Measurements from ENCODE around the gene MINDY4B. TPM values are rescaled to one million over a fixed set of nuclear protein-coding genes. Genes with fewer than 3 reads are reported as not detected.
A peak's percentile ranks its signal among the peaks of the same experiment; 100 is the strongest.
"Not testable (repeated sequence)": the region's sequence is repeated elsewhere in the genome, so short reads cannot be mapped to it uniquely, and the experiment has no call there.

Gene MINDY4B
- total RNA-seq, 1 donor from 2014 or later, result not detected

DNA sequence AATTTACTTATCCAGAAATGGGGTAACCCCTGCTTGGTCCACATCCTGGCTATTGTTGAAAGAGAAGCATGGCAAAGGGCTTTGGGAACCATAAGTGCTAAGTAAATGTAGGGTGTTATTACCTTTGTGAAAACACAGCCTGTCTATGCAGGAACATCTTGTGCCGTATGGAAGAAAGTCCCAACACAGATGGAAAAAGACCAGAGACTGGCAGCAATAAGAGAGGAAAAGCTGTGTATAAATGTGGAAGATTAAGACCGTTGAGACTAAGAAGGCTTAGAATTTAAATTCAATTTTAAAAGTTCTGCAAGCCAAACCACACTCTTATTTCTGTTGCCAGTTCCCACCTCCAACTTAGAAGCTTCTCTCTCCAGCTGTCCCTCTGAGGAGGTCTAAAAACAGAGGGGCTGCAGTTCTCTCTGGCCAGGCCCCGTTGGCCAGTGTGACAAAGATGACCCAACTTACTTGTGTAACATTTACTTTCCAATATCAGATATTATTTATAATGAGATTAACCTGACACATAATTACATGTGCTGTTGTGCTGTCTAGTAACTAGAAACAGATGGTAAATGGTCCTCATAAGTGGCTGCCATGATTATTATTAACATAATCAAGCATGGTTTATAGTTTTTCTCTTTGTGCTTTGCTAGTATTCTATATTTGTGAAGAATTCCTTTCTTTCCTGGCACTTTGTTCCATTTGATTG, 7.0 kb downstream of the MINDY4B start:
- no peak for DNase-seq

DNA sequence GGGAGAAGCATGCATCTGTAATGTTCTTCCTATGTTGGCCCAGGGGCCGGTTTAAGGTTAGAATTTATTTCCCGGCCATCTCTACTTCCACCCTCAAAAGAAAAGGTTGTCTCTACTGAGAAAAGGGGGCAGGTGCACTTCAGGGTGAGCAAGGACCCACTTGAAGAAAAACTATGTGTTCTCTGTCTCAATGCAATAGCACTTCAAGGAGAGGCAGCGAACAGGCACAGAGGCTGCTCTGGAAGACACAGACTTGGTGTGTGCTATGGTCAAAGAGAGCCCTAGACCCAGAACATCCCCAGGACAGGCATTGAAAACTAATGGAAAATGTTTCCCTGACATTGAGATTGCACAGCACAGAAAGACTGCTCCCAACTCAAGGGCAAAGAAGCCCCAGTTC, 7.6 kb downstream of the MINDY4B start:
- DNase-seq, result no peak

DNA sequence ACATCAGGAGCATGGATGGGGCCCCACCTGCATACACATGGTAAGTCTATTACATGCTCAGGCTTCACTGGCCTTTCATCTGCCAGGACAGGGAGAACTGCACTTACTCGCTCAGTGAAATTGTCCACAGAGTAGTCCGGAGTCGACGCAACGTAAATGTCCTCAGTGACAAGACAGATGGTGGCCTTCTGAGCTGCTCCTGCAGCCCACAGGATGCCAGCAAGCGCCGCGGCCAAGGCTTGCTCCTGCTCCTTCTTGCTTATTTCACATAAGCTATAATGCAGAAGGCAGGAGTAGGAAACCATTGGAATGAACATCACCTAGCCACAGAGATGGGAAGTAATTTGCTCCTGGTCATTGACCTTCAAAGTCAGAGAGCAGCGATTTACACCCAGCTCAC, 14.4 kb downstream of the MINDY4B start:
- DNase-seq, result no peak

DNA sequence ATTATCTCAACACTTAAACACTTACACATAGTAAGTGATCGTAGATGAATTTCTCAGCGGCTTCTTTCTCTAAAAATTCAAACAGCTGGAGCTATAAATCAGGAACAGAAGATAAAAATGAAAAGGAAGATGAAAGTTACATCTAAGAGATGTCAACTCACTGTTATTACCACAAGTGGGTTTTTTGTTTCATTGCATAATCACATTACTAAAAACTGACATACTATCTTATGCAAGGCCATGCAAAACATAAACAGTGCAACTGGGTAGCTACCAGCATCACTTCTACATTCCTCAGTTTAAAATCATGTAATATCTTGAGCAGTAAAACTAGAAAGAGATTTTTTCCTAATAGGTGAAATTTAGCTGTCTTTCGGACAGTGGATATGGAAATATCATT, 14.9 kb downstream of the MINDY4B start:
- no peak for DNase-seq

DNA sequence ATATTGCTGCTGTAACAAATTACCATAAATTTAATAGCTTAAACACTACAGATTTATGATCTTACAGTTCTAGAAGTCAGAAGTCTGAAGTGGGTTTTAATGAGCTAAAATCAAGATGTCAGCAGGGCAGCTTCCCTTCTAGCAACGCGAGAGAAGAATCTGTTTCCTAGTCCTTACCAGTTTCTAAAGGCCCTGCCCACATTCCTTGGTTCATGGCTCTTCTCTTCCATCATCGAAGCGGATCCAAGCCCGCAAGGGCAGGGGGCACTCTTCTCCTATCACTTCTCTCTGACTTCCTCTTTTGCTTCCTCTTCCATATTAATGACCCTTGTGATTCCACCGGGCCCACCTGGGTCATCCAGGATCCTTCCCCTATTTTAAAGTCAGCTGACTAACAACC, 16.1 kb downstream of the MINDY4B start:
- no peak for DNase-seq

DNA sequence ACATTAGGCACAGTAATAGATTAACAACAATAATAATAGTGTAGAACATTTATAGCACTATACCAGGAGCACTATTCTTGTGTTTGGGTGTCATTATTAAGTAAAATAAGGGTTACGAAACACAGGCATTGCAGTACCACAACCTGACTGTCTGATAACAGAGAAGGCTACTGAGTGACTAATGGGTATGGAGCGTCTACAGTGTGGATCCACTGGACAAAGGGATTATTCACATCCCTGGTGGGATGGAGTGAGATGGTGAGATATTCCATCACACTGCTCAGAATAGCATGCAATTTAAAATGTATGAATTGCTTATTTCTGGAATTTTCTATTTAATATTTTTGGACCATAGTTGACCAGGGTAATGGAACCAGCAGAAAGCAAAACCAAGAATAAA, 18.2 kb downstream of the MINDY4B start:
- no peak for DNase-seq

DNA sequence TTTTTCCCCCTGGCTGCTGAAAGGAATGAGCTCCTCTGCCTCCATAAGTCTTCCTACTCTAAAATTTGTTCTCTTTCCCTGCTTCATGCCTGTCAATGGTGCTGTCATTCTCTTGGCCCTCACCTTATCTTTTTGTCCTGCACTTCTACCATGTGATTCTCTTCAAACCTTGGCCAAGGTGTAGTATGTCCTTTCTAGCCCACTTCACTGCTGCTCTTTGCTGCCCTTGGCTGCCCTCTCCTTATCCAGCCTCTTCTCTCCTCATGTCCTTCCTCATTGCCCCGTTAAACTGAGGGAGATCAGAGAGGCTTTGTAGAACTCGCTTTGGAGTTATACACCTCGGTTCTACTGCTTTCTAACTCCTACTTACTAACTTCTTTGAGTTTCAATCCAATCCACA, 19.7 kb downstream of the MINDY4B start:
- no peak for DNase-seq

DNA sequence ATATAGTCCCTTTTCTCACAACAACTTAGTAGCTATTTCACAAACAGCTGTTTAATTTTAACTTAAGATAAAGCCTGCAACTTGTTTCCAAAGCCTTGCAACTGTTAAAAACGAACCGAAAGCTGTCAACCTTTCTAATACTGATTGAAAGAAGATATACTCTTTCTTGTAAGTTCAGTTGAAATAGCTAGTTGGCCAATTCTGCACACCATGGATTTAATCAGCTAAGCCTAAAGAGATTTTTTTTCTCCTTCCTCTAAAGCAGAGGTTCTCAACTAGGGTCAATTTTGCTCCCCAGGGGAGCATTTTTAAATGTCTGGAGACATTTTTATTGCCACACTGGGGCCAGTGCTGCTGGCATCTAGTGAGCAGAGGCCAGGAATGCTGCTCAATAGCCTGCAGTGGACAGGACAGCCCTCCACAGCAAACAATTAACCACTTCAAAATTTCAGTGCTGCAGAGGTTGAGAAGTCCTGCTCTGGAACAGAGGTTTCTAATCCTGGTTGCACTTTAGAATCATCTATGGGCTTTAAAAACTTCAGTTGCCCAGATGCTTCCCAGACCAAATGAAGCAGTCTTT, 26.2 kb downstream of the MINDY4B start:
- no peak for DNase-seq

DNA sequence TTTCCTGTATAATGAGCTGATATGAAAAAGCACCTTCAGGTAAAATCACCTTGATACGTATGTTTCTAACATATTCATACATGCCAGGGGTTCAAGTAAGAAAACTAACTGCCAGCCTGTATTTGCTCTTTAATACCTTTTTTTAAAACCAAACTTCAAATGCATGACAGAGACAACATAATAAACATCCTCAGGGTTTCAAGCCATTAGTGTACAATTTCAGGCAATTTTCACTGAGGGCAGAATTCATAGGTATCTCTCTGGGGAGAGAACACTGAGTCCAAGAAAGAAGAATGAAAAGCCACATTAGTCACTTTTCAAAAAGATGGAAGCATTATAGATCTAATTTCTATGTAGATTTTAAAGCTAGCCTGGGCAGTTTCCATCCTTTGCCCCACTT, 26.9 kb downstream of the MINDY4B start:
- DNase-seq, result no peak

DNA sequence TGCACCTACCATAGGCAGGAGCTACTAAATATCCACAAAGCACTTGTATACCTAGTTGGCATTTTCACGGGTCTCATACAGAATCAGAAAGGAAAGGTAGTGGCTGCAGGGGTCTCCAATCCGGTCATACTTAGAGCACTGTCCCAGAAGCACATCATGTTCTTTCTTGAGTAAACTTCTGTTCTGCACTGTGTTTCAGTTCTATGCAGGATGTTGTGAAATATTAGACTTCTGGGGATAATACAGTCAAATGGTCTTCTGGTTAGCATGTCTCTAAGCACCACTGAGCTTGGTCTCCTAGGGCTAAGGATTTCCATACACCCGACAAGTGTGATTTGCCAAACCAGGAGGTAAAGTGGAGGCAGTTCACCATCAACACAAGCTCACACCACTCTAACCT, 27.9 kb downstream of the MINDY4B start:
- no peak for DNase-seq

DNA sequence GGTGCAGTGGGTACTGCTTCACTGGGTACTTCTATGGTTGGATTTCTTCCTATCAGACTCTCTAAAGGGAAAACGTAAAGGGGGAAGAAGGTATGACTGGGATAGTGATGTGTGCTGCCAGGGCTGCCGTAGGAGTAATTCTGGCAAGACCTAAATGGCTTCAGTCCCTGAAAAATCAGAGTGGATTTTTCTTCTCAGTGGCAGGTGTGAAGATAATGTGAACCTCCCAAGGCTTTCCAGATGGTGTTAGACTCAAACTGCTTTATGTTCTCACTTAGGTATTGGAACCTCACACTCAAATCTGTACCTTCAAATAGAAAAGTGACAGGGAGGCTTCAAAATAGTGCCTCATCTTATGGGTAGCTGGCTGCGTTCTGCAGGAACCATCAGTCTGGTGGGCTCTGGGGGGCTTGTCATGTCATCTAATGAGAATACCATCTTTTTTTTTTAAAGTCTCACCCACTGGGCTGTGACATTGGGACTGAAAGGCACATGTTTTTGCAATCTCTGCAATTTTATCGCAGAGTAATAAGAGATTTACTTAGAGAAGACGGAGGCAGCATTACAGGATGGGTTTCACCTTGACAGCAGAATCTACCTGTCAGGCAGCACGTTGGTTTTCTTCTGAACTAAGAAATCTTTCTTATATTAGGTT, 28.5 kb downstream of the MINDY4B start:
- DNase-seq, result peak; percentile 7

DNA sequence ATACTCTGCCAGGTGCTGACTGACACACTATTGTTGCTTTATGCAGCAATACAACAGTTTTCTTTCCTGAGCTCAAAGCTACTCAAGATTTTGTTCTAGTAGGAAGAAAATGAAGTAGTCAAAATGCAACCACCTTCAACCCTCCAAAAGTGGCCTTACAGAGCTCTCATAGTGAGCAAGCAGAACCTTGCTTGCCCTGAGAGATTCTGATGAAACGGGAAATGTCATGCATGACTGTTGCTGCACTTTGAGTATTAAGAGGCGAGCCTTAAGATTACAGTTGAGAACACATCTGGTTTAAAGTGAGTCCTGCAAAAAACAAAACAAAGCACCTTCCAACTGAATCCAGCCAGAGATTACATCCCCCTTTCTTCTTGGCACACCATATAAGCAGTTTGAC, 29.7 kb downstream of the MINDY4B start:
- DNase-seq, result no peak

DNA sequence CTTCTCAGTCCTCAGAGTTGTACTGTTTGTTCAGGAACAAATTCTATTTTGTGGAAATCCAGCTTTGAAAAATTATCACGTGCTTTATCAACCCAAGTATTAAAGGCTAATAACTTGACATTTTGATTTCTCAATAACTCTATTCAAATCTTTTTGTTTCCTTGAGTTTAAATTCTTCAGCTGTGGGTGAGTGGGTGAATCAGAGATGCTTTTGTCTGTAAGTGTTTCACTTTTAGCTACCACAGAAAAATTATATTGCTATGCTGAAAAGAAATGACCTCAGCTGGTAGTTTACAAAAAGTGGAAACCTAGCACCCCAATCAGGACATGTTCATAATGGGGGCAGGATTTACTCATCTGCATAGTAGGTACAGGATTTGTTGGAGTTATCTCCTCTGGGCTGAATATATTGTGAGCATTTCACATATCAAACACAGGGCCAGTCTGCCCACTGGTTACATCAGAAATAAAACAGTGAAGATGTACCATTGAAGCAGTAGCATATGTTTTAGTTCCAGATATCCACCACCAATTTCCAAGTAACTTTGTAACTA, 30.5 kb downstream of the MINDY4B start:
- no peak for DNase-seq

DNA sequence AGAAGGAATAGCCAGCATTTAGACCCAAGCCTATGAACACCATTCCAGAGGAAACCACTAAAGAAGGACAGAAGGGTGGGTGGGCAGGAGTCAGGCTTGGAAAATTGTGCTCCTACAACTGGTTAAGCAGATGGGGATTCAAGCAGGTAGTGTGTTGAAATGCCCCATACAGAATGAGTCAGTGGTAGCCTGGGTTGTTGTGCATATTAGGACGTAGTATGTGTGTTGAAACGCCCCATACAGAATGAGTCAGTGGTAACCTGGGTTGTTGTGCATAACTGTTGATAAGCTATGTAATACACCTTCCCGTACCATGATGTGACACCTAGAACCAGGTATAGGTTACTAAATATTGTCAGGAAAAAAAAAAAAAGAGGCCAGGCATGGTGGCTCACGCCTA, 34.0 kb downstream of the MINDY4B start:
- no peak for DNase-seq

DNA sequence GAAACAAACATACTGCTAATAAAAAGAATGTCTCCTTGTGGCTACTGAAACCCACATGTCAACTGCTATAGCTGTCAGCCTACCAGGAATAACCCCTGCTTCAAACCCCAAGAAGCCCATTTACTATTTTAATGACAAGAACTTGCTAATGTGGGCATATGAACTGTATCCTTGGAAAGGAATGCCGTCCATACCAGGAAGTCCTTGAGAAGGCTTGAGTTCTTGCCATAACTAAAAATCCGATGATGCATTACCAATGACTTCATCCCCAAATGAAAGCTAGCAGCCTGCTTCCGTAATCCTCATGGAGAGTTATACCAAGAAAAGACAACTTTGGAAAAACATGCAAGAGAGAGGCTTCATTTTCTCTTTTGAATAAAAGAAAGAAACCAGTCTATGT, 34.8 kb downstream of the MINDY4B start:
- DNase-seq, result no peak

DNA sequence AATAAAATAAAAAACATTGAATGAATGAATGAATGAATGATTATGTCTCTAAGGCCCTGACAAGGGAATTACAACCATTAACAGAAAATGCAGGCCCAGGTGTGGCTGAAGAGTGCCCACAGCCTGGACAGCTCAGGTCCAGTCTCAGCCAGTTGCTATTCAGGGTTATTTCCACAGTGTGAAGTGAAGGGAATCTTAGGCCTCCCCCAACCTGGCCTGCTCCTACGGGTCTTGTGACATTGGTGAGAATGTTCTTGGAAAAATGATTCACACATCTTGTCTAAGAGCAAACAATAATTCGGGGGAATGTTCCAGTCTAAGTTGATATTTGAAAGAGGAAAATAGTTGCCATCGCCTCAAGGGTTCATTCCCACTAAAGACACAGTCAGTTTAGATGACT, 37.0 kb downstream of the MINDY4B start:
- DNase-seq, result no peak

DNA sequence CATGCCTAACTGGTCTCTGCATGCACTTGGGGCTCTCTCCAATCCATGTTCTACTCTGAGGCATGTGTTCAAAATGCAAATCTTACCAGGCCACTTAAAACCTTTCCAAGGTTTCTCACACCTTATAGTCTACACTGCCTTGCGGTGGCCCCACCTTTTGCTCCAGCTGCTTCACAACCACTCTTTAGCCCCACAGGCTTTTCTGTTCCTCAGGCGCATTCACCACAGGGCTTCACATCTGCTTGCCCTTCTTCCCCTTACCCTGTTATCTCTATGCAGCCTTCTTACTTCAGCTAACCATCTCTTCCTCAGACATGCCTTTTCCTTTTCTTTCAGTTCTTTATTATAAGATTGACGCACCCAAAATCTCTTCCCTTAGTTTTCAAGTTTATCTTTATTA, 37.8 kb downstream of the MINDY4B start:
- DNase-seq, result no peak

DNA sequence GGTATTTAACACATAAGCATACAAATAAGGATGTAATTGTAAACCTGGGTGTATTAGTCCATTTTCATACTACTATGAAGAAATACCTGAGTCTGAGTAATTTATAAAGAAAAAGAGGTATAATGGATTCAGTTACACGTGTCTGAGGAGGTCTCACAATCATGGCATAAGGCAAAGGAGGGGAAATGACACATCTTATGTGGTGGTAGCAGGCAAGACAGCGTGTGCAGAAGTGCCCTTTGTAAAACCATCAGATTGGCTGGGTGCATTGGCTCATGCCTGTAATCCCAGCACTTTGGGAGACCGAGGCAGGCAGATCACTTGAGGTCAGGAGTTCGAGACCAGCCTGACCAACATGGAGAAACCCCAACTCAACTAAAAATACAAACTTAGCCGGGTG, 41.3 kb downstream of the MINDY4B start:
- DNase-seq, result not testable (repeated sequence)

DNA sequence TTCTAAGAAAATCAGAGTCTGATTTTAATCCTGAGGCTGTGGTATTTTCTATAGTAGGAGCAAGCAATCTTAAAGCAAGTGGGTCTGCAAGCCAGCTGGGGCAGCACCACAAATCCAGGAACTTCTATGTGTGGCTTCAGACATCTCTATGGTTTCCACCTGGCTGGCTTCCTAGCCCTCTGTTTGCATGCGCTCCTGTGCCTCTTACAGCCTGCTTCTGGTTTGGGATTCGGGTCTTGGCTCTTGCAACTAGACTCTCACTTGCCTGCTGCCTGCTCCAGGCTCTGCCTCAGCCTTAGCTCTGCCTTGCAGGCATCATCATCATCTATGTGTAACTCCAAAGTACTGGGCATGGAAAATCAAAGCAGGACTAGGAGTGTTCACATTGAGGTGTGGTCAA, 43.4 kb downstream of the MINDY4B start:
- no peak for DNase-seq

DNA sequence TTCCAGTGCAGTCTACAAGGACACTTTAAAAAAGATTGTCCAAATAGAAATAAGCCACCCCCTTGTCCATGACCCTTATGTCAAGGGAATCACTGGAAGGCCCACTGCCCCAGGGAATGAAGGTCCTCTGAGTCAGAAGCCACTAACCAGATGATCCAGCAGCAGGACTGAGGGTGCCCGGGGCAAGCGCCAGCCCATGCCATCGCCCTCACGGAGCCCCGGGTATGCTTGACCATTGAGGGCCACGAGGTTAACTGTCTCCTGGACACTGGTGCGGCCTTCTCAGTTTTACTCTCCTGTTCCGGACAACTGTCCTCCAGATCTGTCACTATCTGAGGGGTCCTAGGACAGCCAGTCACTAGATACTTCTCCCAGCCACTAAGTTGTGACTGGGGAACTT, 47.3 kb downstream of the MINDY4B start:
- DNase-seq, result not testable (repeated sequence)

DNA sequence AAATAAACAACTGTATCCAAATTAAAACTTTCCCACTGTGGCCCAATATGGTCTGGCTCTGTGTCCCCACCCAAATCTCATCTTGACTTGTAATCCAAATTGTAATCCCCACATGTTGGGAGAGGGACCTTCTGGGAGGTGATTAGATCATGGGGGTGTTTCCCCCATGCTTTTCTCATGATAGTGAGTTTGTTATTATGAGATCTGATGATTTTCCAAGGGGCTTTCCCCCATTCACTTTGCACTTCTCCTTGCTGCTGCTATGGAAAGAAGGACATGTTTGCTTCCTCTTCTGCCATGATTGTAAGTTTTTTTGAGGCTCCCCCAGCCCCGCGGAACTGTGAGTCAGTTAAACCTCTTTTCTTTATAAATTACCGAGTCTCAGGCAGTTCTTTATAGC, 55.0 kb downstream of the MINDY4B start:
- no peak for DNase-seq

DNA sequence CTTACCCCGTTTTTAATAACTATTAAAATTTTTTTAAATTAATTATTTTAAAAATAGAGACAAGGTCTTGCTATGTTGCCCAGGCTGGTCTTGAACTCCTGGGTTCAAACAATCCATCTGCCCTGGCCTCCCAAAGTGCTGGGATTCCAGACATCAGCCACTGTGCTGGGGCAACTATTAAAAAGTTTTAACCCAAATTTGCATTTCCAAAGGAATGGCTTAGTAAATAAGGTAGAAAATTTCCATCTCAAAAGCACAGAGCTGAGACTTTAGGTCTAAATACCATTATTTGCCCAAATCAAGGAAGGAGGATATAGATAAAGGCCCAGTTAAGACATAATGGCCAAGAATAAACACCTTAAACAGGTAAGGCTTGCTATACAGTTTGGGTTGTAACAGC, 56.4 kb downstream of the MINDY4B start:
- no peak for DNase-seq

DNA sequence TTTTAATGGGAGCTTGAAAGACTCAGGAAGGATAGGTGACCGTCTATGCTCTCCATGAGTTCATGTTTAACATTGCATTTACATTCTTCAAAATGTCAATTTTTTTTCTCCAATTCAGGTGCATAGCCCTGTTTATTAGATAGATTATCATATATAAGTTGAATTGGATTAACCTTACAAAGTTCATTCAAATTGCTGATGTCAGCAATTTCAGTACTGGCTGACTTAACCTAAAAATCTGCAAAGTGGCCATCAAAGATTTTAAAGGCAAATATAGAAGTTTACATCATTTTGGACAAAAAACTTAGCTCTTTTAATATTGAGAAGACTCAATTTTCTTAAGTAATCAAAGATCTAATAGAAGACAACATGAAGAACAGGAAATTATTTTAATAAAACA, 57.8 kb downstream of the MINDY4B start:
- DNase-seq, result no peak

DNA sequence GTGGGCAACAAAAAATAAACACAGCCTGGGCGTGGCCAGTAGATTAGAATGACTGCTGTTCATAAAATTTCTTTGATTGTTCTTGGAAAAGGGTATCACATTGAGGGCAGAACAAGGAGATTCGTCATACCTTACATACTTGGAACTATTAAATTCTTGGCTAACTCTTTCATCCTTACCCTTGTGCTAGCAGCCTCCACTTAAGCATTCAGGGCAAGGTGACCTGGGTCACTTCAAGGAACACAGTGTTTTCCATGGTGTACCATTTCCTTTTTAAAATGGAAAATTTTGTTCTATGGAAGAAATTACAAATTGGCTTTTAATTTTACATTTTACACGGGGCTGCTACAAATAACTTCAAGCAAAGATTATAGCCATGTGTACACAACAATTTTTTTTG, 60.8 kb downstream of the MINDY4B start:
- no peak for DNase-seq
